Trophoblast cell (in vitro differentiated cells and primary cell): ENCODE results near the gene FAM20A.

Source experiments
- DNase-seq, 2 donors: peaks; one replicate each; pipeline ENCODE4 v3.0.0-alpha.2; 2016
- H2AFZ ChIP-seq: 2 replicates; pipeline ENCODE4 v1.6.1; 2013; ENCODE audit warnings: low read length, moderate library complexity, mild to moderate bottlenecking; ENCODE audit not compliant: insufficient read depth, poor library complexity
- H2AK5ac ChIP-seq: 2 replicates; pipeline ENCODE4 v1.6.1; 2013; ENCODE audit warnings: mild to moderate bottlenecking, low read length
- H2BK120ac ChIP-seq: 2 replicates; pipeline ENCODE4 v1.6.1; 2013; ENCODE audit warnings: low read length, mild to moderate bottlenecking, moderate library complexity; ENCODE audit not compliant: insufficient read depth, poor library complexity
- H2BK12ac ChIP-seq: 2 replicates; pipeline ENCODE4 v1.6.1; 2013; ENCODE audit warnings: mild to moderate bottlenecking, low read length, moderate library complexity
- H2BK5ac ChIP-seq: 2 replicates; pipeline ENCODE4 v1.6.1; 2013; ENCODE audit warnings: low read length, low read depth, moderate library complexity, mild to moderate bottlenecking; ENCODE audit not compliant: poor library complexity
- H3K14ac ChIP-seq: 2 replicates; pipeline ENCODE4 v1.6.1; 2013; ENCODE audit warnings: mild to moderate bottlenecking, low read length
- H3K18ac ChIP-seq: 2 replicates; pipeline ENCODE4 v1.6.1; 2013; ENCODE audit warnings: mild to moderate bottlenecking, low read length
- H3K23ac ChIP-seq: 2 replicates; pipeline ENCODE4 v1.6.1; 2013; ENCODE audit warnings: low read length
- H3K27ac ChIP-seq: 2 replicates; pipeline ENCODE4 v1.5.1; 2013; ENCODE audit warnings: low read depth, mild to moderate bottlenecking, inconsistent platforms, low read length, moderate library complexity
- H3K27me3 ChIP-seq: 2 replicates; pipeline ENCODE4 v1.6.1; 2013; ENCODE audit warnings: inconsistent platforms, mild to moderate bottlenecking, low read length, moderate library complexity; ENCODE audit not compliant: insufficient read depth
- H3K36me3 ChIP-seq, 2 experiments: 1 replicate in 1 of 2; 2 replicates in 1 of 2; pipeline ENCODE4 v1.6.1; 2013; ENCODE audit warnings: low read length in 2 of 2, mild to moderate bottlenecking in 2 of 2, moderate library complexity in 1 of 2; ENCODE audit not compliant: insufficient read depth in 2 of 2, control insufficient read depth in 1 of 2
- H3K4ac ChIP-seq: 2 replicates; pipeline ENCODE4 v1.6.1; 2013; ENCODE audit warnings: low read depth, mild to moderate bottlenecking, low read length, moderate library complexity
- H3K4me1 ChIP-seq, 2 experiments: 1 replicate in 1 of 2; 2 replicates in 1 of 2; pipeline ENCODE4 v1.6.1; 2013; ENCODE audit warnings: low read length in 2 of 2, mild to moderate bottlenecking in 2 of 2, moderate library complexity in 1 of 2; ENCODE audit not compliant: insufficient read depth in 2 of 2, control insufficient read depth in 1 of 2
- H3K4me2 ChIP-seq: 2 replicates; pipeline ENCODE4 v1.6.1; 2013; ENCODE audit warnings: inconsistent platforms, mild to moderate bottlenecking, low read length, moderate library complexity
- H3K4me3 ChIP-seq: 2 replicates; pipeline ENCODE4 v1.5.1; 2013; ENCODE audit warnings: mild to moderate bottlenecking, low read depth, low read length, inconsistent platforms
- H3K79me1 ChIP-seq: one replicate; pipeline ENCODE4 v1.6.1; 2013; ENCODE audit warnings: low read length
- H3K79me2 ChIP-seq: 2 replicates; pipeline ENCODE4 v1.6.1; 2013; ENCODE audit warnings: low read length, mild to moderate bottlenecking; ENCODE audit not compliant: control insufficient read depth, insufficient read depth, poor library complexity
- H3K9ac ChIP-seq: 2 replicates; pipeline ENCODE4 v1.6.1; 2013; ENCODE audit warnings: mild to moderate bottlenecking, low read length
- H3K9me3 ChIP-seq: 2 replicates; pipeline ENCODE4 v1.6.1; 2013; ENCODE audit warnings: low read depth, mild to moderate bottlenecking, control low read depth, inconsistent platforms, low read length; ENCODE audit not compliant: insufficient read depth
- H4K12ac ChIP-seq: 2 replicates; pipeline ENCODE4 v1.6.1; 2013; ENCODE audit warnings: low read depth, mild to moderate bottlenecking, low read length, moderate library complexity
- H4K8ac ChIP-seq: 2 replicates; pipeline ENCODE4 v1.6.1; 2013; ENCODE audit warnings: low read depth, mild to moderate bottlenecking, low read length, moderate library complexity
- H4K91ac ChIP-seq: one replicate; pipeline ENCODE4 v1.6.1; 2013; ENCODE audit warnings: low read depth, mild to moderate bottlenecking, low read length, moderate library complexity
- WGBS: extraction: QIAGEN DNeasy Blood & Tissue Kit; methylation state at CpG from one replicate; pipeline ENCODE4 v1.1.7; 2013; ENCODE audit warnings: missing lambda C conversion rate; ENCODE audit not compliant: insufficient read length, insufficient coverage; ENCODE audit errors: extremely low coverage; 5-methylcytosine and 5-hydroxymethylcytosine counted together

The FAM20A gene

GRCh38 chr17:68507576-68507975 lies 93.6 kb downstream of the FAM20A start:
- Histone ChIP-seq H3K27ac (no peak overlapping the region), H3K27me3 (no peaks in the 10 kb centered on the region), H4K12ac (no peak overlapping the region), H3K14ac (no peak overlapping the region), H3K4me2 (no peak overlapping the region), H2AFZ (no peak overlapping the region), H2AK5ac (no peak overlapping the region), H3K36me3 (no peaks in the 10 kb centered on the region), H3K23ac (no peak overlapping the region), H4K91ac (no peak overlapping the region), H3K4me3 (no peak overlapping the region), H2BK120ac (no peak overlapping the region), H4K8ac (no peak overlapping the region), H3K4me1 (peaks cover 0 to 2% of the 10 kb centered on the region in 2 experiments), H3K4ac (no peak overlapping the region), H3K9ac (no peak overlapping the region), H3K79me2 (peaks cover 6% of the 10 kb centered on the region), H3K79me1 (peaks cover 7% of the 10 kb centered on the region), H2BK5ac (no peak overlapping the region), H2BK12ac (no peak overlapping the region), H3K18ac (no peak overlapping the region), H3K9me3 (no peaks in the 10 kb centered on the region)
- 100% methylated on average over 1 of the region's 3 CpGs for WGBS
- no peak for DNase-seq

GRCh38 chr17:68505951-68506350 lies 95.2 kb downstream of the FAM20A start:
- Histone ChIP-seq H3K18ac (no peak overlapping the region), H3K79me2 (no peaks in the 10 kb centered on the region), H3K36me3 (no peaks in the 10 kb centered on the region), H4K91ac (no peak overlapping the region), H3K4ac (no peak overlapping the region), H4K12ac (no peak overlapping the region), H2AK5ac (no peak overlapping the region), H2BK5ac (no peak overlapping the region), H3K79me1 (no peaks in the 10 kb centered on the region), H3K14ac (no peak overlapping the region), H3K4me2 (no peak overlapping the region), H3K4me3 (no peak overlapping the region), H2AFZ (no peak overlapping the region), H4K8ac (no peak overlapping the region), H3K23ac (no peak overlapping the region), H3K27me3 (no peaks in the 10 kb centered on the region), H3K9me3 (no peaks in the 10 kb centered on the region), H3K27ac (no peak overlapping the region), H2BK12ac (no peak overlapping the region), H3K9ac (no peak overlapping the region), H2BK120ac (no peak overlapping the region), H3K4me1 (no peaks in the 10 kb centered on the region)
- DNase-seq, result no peak
- no CpG with 5 or more reads among the region's 1 CpG for whole genome bisulfite sequencing

GRCh38 chr17:68501074-68501473 lies 100.1 kb downstream of the FAM20A start:
- Histone ChIP-seq H2AFZ (no peak overlapping the region), H3K27me3 (no peaks in the 10 kb centered on the region), H3K4me2 (no peak overlapping the region), H4K12ac (no peak overlapping the region), H3K4me3 (no peak overlapping the region), H2BK5ac (no peak overlapping the region), H3K27ac (no peak overlapping the region), H3K23ac (no peak overlapping the region), H2BK120ac (no peak overlapping the region), H3K9ac (no peak overlapping the region), H2BK12ac (no peak overlapping the region), H3K14ac (no peak overlapping the region), H3K79me2 (no peaks in the 10 kb centered on the region), H3K36me3 (no peaks in the 10 kb centered on the region), H3K4me1 (no peaks in the 10 kb centered on the region), H4K8ac (no peak overlapping the region), H3K9me3 (peaks cover 2% of the 10 kb centered on the region), H4K91ac (no peak overlapping the region), H3K18ac (no peak overlapping the region), H3K4ac (no peak overlapping the region), H3K79me1 (no peaks in the 10 kb centered on the region), H2AK5ac (no peak overlapping the region)
- no CpG with 5 or more reads among the region's 3 CpGs for WGBS
- no peak for DNase-seq

GRCh38 chr17:68499587-68499986 lies 101.6 kb downstream of the FAM20A start:
- H2BK5ac ChIP-seq, result no peak overlapping the region
- no peak overlapping the region for H4K12ac ChIP-seq
- H3K4me1 ChIP-seq, result no peaks in the 10 kb centered on the region
- no peak overlapping the region for H4K91ac ChIP-seq
- no peak overlapping the region for H3K4me3 ChIP-seq
- no peak overlapping the region for H3K4me2 ChIP-seq
- no peak overlapping the region for H3K4ac ChIP-seq
- H3K14ac ChIP-seq, result no peak overlapping the region
- no peaks in the 10 kb centered on the region for H3K79me2 ChIP-seq
- H2AK5ac ChIP-seq, result no peak overlapping the region
- no peak overlapping the region for H2BK12ac ChIP-seq
- no CpG with 5 or more reads among the region's 5 CpGs for WGBS
- no peak overlapping the region for H2BK120ac ChIP-seq
- H3K36me3 ChIP-seq, result no peaks in the 10 kb centered on the region
- H3K9ac ChIP-seq, result no peak overlapping the region
- DNase-seq, result no peak
- no peak overlapping the region for H3K18ac ChIP-seq
- no peaks in the 10 kb centered on the region for H3K79me1 ChIP-seq
- H3K27ac ChIP-seq, result no peak overlapping the region
- no peaks in the 10 kb centered on the region for H3K27me3 ChIP-seq
- peaks cover 2% of the 10 kb centered on the region for H3K9me3 ChIP-seq
- H4K8ac ChIP-seq, result no peak overlapping the region
- H3K23ac ChIP-seq, result no peak overlapping the region
- H2AFZ ChIP-seq, result no peak overlapping the region
